Subcutaneous adipose tissue (tissue), 4 donors: ENCODE measurements around the gene HIVEP3. TPM values are rescaled to one million over a fixed set of nuclear protein-coding genes. Genes with fewer than 3 reads are reported as not detected.

ENCODE experiments used
- CTCF ChIP-seq: fragments of 450-650 bp; IDR thresholded peaks from one replicate; pipeline ENCODE4 v1.5.1; 2016; ENCODE audit warnings: low read depth, mild to moderate bottlenecking, control low read depth, antibody characterized with exemption, moderate library complexity
- total RNA-seq, 4 donors: library from RNA; depleted of rRNA; stranded (reverse); fragments of >200 nt; gene quantifications; one replicate each; pipeline ENCODE4 v1.1.0, GENCODE V29; 2016

The HIVEP3 gene
- total RNA-seq, 4 donors from 2014 or later, result 2.4 to 9.6 (median 5.0) TPM

GRCh38 chr1:41919764-41920397 lies 1.2 kb upstream of the HIVEP3 start:
- TF ChIP-seq CTCF, result no peak

- TF ChIP-seq CTCF, result no peak
Measured at GRCh38 chr1:41919131-41919530, 409 bp upstream of the HIVEP3 start.

DNA sequence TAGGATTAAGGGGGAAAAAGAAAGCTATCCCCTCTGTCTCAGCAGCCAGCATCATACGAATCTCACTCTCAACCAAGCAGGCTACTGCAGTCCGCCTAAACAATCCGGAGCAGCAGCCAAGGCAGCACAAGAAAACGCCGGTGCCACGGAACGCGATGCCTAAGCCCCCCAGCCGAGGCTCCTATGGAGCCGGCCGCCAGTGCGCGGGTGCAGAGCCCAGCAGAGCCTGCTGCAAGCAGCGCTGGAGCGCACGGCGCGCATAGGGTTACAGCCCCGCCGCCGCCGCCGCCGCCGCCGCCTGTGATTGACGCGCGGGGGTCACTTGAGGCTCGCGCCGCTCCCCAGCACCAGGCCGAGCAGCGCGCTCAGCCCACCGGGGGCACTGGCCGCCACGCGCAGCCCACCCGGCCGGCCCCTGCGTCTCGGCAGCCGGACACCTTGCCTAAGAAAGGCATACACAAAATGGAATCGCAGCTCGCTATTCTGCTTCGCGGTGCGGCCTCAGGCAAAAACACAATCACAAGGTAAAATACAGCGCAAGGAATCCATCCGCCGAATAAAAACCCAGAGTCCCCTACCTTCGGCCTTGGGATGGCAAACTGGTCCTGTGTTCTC lies 780 bp downstream of the HIVEP3 start:
- TF ChIP-seq CTCF, result no peak

DNA sequence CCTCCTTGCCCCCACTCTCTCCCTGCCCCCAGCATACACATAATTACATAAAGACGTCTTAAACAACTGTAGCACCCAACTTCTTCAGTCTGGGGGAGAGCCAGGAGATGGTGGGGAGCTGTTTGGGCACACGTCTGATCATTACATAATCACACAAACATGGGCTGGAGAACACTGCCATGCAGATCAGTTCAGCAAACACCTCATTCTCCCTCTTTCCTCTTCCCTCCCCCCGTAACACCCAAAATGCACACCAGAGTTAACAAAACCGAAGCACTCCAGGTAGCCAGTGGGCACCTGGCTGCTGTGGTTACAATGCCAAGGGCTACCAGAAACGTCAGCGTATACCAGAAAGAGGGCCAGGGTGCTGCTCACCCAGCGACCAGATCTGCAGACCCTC lies 1.6 kb downstream of the HIVEP3 start:
- no peak for TF ChIP-seq CTCF

DNA sequence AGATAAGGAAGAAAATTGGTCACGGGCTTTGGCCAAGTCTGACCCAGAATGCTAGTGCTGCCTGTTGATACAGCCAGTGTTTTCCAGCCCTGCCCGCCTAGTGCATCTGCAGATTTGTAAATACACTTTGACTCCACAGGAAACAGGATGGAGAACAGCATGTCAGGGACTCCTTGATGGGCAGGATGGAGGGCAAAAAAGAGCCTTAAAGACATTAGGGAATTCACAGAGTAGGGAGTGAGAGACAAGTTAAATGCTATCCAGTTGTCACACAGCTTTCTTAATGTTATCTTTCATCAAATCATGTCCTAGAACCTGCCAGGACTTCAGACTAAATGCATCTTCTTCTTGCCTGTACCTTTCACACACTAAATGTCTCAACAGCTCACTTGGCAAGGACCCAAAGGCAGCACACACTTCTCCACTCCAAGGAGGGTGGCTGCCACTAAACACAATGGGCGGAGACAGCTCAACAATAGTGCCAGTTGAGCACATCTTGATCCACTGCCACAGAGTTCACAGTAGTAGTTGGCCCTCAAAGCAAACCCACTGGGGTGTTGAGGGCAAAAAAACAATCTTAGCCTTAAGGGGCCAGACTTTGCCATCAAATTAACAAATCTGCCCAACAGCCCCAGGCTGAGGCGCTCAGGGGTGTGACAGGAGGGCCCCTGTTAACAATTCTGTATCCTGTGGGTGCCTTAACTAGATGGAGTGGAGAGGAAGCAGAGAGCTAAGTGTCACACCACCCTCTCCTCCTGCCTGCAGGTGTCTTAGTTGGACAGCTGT lies 2.7 kb downstream of the HIVEP3 start:
- no peak for TF ChIP-seq CTCF

DNA sequence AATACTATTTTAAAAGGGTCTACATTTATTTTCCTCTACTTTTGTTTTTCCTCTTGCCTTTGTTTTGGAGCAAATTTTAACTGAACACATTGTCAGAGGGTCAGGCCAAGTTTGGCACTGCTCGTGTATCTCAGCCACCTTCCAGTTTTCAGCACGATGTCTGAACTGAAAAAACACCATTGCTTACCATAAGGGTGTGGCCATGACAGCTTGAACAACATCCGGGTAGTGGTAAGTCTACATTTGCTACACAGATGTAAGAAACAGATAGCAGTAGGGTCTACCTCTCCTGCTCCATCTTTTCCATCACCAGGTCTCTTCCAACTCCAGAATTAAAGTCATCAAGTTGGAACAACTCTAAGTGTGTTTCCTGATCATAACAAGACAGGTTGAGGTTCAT lies 4.2 kb downstream of the HIVEP3 start:
- no peak for TF ChIP-seq CTCF

DNA sequence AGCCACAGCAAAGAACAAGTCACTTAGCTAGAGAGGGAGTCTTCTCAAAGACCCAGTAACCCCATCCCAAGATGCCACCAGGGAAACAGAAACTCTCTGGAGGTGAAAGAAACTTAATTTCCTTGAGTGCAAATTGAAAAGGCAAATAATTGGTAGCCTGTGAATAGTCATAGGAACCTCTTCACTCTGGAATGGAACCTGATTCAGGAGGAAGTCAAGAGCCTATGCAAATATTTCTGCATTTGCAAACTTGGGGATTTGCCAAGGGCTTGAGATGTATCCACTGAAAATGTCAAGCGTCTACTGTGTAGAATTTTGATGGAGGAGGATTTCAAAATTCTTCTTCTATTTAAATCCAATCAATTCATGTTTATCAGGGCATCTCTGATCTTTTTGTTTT lies 5.7 kb downstream of the HIVEP3 start:
- TF ChIP-seq CTCF, result no peak
